Stimulated activated CD8-positive, alpha-beta memory T cell treated with anti-CD3 and anti-CD28 coated beads, Interleukin-15, amount 100 ng/mL, for 48 hours (primary cell): ENCODE measurements around the gene SV2C.

ENCODE experiments used
- DNase-seq, 2 donors: peaks; one replicate each; pipeline ENCODE4 v3.0.0-alpha.2; 2020; ENCODE audit warnings: low read depth in 2 of 2

The SV2C gene

GRCh38 chr5:76341651-76342334 is 258.6 kb downstream of the SV2C start:
- DNase-seq: no peak

- no peak for DNase-seq
Measured at GRCh38 chr5:76342474-76342873, 259.3 kb downstream of the SV2C start.

GRCh38 chr5:76345582-76345981 is 262.4 kb downstream of the SV2C start:
- no peak for DNase-seq

GRCh38 chr5:76351176-76351575 is 268.0 kb downstream of the SV2C start:
- no peak for DNase-seq

- no peak for DNase-seq
Measured at GRCh38 chr5:76351577-76351976, 268.4 kb downstream of the SV2C start.

GRCh38 chr5:76356887-76357286 is 273.7 kb downstream of the SV2C start:
- no peak for DNase-seq

GRCh38 chr5:76363352-76364225 is 280.4 kb downstream of the SV2C start:
- DNase-seq: no peak

- no peak for DNase-seq
Measured at GRCh38 chr5:76364226-76364589, 281.0 kb downstream of the SV2C start.

- no peak for DNase-seq
Measured at GRCh38 chr5:76365561-76365960, 282.4 kb downstream of the SV2C start.

GRCh38 chr5:76366596-76366995 is 283.4 kb downstream of the SV2C start:
- DNase-seq: no peak

- peak in 1 of 2 donors; percentile 17 for DNase-seq
Measured at GRCh38 chr5:76367623-76368371, 284.6 kb downstream of the SV2C start.

- DNase-seq: no peak
Measured at GRCh38 chr5:76368941-76369340, 285.8 kb downstream of the SV2C start.

GRCh38 chr5:76369668-76370067 is 286.5 kb downstream of the SV2C start:
- DNase-seq: peak in 1 of 2 donors; percentile 23

- DNase-seq: no peak
Measured at GRCh38 chr5:76371960-76372322, 288.8 kb downstream of the SV2C start.

- no peak for DNase-seq
Measured at GRCh38 chr5:76372323-76373054, 289.3 kb downstream of the SV2C start.

- DNase-seq: no peak
Measured at GRCh38 chr5:76376148-76376865, 293.1 kb downstream of the SV2C start.

GRCh38 chr5:76376866-76377230 is 293.7 kb downstream of the SV2C start:
- DNase-seq: no peak

GRCh38 chr5:76378355-76378754 is 295.2 kb downstream of the SV2C start:
- no peak for DNase-seq

GRCh38 chr5:76379316-76379715 is 296.1 kb downstream of the SV2C start:
- no peak for DNase-seq

GRCh38 chr5:76379855-76380254 is 296.7 kb downstream of the SV2C start:
- no peak for DNase-seq

GRCh38 chr5:76380346-76381066 is 297.3 kb downstream of the SV2C start:
- DNase-seq: no peak
